Muscle layer of duodenum (tissue), 2 donors: ENCODE data around the gene ZNF800.
A peak's percentile ranks its signal among the peaks of the same experiment; 100 is the strongest.
"Not testable (repeated sequence)": the region's sequence is repeated elsewhere in the genome, so short reads cannot be mapped to it uniquely, and the experiment has no call there.

Experiments
- H3K27ac ChIP-seq: one replicate; pipeline ENCODE4 v1.7.0; 2013; ENCODE audit warnings: mild to moderate bottlenecking, low read length
- H3K27me3 ChIP-seq: one replicate; pipeline ENCODE4 v1.7.0; 2013; ENCODE audit warnings: low read depth, mild to moderate bottlenecking, control low read depth, low read length
- H3K36me3 ChIP-seq, 2 donors: one replicate each; pipeline ENCODE4 v1.7.0; 2013; ENCODE audit warnings: low read length in 2 of 2, control low read depth in 1 of 2, mild to moderate bottlenecking in 1 of 2; ENCODE audit not compliant: insufficient read depth in 2 of 2, control insufficient read depth in 1 of 2
- H3K4me1 ChIP-seq, 2 donors: one replicate each; pipeline ENCODE4 v1.7.0; 2013; ENCODE audit warnings: low read length in 2 of 2, mild to moderate bottlenecking in 2 of 2, control low read depth in 1 of 2, moderate library complexity in 1 of 2; ENCODE audit not compliant: insufficient read depth in 2 of 2, control insufficient read depth in 1 of 2
- H3K4me3 ChIP-seq, 2 donors: one replicate each; pipeline ENCODE4 v1.7.0; 2013; ENCODE audit warnings: low read length in 2 of 2, low read depth in 1 of 2, mild to moderate bottlenecking in 1 of 2
- H3K9me3 ChIP-seq, 2 donors: one replicate each; pipeline ENCODE4 v1.7.0; 2013; ENCODE audit warnings: low read length in 2 of 2, control low read depth in 1 of 2, mild to moderate bottlenecking in 1 of 2; ENCODE audit not compliant: control insufficient read depth in 1 of 2
- donor health status: healthy.

Gene ZNF800, protein sequence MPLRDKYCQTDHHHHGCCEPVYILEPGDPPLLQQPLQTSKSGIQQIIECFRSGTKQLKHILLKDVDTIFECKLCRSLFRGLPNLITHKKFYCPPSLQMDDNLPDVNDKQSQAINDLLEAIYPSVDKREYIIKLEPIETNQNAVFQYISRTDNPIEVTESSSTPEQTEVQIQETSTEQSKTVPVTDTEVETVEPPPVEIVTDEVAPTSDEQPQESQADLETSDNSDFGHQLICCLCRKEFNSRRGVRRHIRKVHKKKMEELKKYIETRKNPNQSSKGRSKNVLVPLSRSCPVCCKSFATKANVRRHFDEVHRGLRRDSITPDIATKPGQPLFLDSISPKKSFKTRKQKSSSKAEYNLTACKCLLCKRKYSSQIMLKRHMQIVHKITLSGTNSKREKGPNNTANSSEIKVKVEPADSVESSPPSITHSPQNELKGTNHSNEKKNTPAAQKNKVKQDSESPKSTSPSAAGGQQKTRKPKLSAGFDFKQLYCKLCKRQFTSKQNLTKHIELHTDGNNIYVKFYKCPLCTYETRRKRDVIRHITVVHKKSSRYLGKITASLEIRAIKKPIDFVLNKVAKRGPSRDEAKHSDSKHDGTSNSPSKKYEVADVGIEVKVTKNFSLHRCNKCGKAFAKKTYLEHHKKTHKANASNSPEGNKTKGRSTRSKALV

DNA sequence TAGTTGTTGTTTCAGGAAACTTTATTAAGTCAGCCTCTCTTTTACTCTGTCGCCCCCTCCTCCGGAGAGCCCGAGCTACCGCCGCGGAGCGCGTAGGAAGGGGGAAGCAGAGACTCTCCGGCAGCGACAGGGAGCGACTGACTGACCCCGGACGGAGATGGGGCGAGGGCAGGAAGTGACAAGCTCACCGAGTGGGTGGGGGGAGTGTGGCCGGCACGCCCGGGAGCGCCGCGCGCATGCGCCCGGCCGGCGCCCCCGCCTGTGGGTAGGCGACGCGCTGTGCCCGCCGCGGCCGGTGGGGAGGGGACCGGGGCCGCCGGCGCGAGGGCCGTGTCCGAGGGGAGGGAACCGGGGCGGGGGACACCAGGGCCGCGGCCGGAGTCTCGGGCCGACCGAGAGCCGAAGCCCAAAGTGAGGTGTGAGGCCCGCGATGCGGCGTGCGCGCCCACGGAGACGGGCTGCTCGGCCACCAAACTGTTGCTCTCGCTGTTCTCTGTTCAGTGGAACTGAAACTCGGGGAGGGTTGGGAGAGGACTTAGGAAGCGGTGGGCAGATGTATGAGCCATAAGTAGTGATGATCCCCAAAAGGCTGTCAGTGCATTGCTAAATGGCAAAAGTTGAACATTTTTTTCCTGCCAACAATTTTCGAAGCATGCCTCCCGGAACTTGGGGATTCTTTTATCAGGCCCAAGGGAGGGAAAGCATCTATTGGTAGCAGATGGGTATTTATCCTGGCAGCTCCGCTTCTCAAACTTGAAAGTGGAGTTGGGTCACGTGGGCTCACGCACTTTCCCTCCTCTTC is at the start of gene ZNF800:
ZNF800 (minus strand) TSS at position 143 of the 802 bp plus-strand sequence. CDS start 1,151 bp downstream, outside the sequence.
- Histone ChIP-seq H3K27me3 (no peaks in the 10 kb centered on the region), H3K4me3 (peak within 1 kb of the TSS; percentile 94 to 96), H3K4me1 (peaks cover 14 to 16% of the 10 kb centered on the region in 2 donors), H3K36me3 (no peaks in the 10 kb centered on the region), H3K9me3 (no peaks in the 10 kb centered on the region), H3K27ac (peak within 1 kb of the TSS; percentile 96)

GRCh38 chr7:127440206-127440605 is 47.7 kb upstream of the ZNF800 start:
- Histone ChIP-seq H3K4me1 (no peaks in the 10 kb centered on the region), H3K4me3 (no peak overlapping the region), H3K27ac (no peak overlapping the region), H3K9me3 (no peaks in the 10 kb centered on the region), H3K27me3 (no peaks in the 10 kb centered on the region), H3K36me3 (no peaks in the 10 kb centered on the region)

DNA sequence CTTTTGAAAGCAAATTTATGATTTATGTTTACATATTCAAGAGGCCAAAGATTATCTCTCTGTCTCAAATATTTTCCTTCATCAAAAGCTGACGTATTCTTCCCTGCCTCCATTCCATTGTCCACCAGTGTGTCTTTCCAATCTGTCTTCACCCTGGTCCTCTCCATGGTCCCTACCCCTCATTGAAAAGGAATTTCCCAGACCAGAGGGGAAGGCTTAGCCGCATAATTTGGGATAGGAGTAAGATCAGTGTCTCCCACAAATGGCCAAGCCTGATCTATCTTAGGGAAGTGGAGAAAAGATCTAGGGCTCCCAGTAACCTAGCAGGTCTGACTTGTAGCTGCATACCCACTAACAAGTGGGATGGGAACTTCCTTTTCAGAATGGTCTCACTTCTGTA is 46.3 kb upstream of the ZNF800 start:
- H3K4me3 ChIP-seq: no peak overlapping the region
- H3K4me1 ChIP-seq: no peaks in the 10 kb centered on the region
- no peaks in the 10 kb centered on the region for H3K36me3 ChIP-seq
- H3K27me3 ChIP-seq: no peaks in the 10 kb centered on the region
- H3K9me3 ChIP-seq: no peaks in the 10 kb centered on the region
- no peak overlapping the region for H3K27ac ChIP-seq

GRCh38 chr7:127437837-127438236 is 45.3 kb upstream of the ZNF800 start:
- no peak overlapping the region for H3K4me3 ChIP-seq
- no peak overlapping the region for H3K27ac ChIP-seq
- no peaks in the 10 kb centered on the region for H3K36me3 ChIP-seq
- no peaks in the 10 kb centered on the region for H3K4me1 ChIP-seq
- H3K27me3 ChIP-seq: no peaks in the 10 kb centered on the region
- no peaks in the 10 kb centered on the region for H3K9me3 ChIP-seq

DNA sequence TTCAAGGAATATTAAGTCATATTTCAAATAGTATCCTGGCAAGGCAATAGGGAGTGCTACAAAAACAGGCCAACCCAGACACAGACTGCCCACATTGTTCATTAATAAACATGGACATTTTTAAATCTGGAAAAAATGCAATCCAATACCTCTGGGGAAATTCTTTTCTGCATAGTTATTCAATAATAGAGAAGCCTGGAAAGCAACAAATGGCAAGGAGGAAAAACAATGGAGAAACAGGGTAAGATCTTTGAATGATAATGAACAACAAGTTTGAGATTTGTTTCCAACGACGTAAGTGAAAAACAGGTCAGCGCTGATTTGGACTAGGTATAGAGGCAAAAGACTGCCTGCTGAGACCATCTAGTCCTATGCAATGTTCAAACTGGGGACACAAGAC is 44.7 kb upstream of the ZNF800 start:
- no peaks in the 10 kb centered on the region for H3K4me1 ChIP-seq
- no peaks in the 10 kb centered on the region for H3K27me3 ChIP-seq
- no peak overlapping the region for H3K27ac ChIP-seq
- H3K36me3 ChIP-seq: no peaks in the 10 kb centered on the region
- H3K9me3 ChIP-seq: no peaks in the 10 kb centered on the region
- H3K4me3 ChIP-seq: no peak overlapping the region

- not testable (repeated sequence) for H3K27ac ChIP-seq, H3K36me3 ChIP-seq, H3K4me3 ChIP-seq, H3K4me1 ChIP-seq, H3K9me3 ChIP-seq, H3K27me3 ChIP-seq
These were observed 36.8 kb upstream of the ZNF800 start for GRCh38 chr7:127429281-127429680.

- Histone ChIP-seq H3K9me3 (no peaks in the 10 kb centered on the region), H3K27me3 (no peaks in the 10 kb centered on the region), H3K4me1 (no peaks in the 10 kb centered on the region), H3K27ac (no peak overlapping the region), H3K4me3 (no peak overlapping the region), H3K36me3 (no peaks in the 10 kb centered on the region)
These were observed 26.7 kb upstream of the ZNF800 start for GRCh38 chr7:127419196-127419595.

- H3K27me3 ChIP-seq: no peaks in the 10 kb centered on the region
- H3K36me3 ChIP-seq: no peaks in the 10 kb centered on the region
- H3K4me1 ChIP-seq: no peaks in the 10 kb centered on the region
- H3K4me3 ChIP-seq: no peak overlapping the region
- H3K9me3 ChIP-seq: no peaks in the 10 kb centered on the region
- H3K27ac ChIP-seq: no peak overlapping the region
These were observed 26.0 kb upstream of the ZNF800 start for GRCh38 chr7:127418459-127418858.

- no peaks in the 10 kb centered on the region for H3K4me1 ChIP-seq
- H3K4me3 ChIP-seq: no peak overlapping the region
- H3K36me3 ChIP-seq: no peaks in the 10 kb centered on the region
- H3K27ac ChIP-seq: no peak overlapping the region
- H3K9me3 ChIP-seq: no peaks in the 10 kb centered on the region
- no peaks in the 10 kb centered on the region for H3K27me3 ChIP-seq
These were observed 24.8 kb upstream of the ZNF800 start for GRCh38 chr7:127417346-127417745.

DNA sequence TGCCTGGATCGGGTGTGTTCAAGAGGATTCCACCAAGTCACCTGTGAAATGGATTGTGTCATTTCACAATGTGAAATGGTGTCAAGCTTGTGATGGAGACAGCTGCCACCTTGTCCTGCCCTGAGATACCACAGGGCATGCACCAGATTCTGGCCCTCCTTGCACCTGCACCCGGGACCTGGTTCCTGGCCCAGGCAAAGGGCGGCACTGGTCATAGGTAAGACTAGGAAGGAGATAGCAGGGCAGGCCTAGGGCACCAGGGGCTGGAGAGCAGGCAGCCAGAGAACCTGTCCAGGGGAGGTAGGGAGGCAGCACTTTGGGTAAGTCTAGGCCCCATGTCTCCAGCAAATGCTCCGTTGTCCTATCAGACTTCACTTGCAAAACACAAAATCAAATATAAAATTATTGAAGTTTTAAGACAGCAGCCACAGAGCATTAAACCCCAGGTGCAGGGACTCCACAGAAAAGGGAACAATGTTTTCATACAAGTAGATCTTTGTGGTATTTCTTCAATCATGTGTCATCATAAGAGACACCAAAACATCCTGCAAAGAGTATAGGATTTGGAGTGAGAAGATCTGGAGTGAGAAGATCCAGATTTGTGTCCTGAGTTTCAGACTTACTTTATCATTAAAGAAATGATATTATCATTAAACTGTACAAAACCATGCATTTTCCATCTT is 22.7 kb upstream of the ZNF800 start:
- Histone ChIP-seq H3K27me3 (no peaks in the 10 kb centered on the region), H3K36me3 (no peaks in the 10 kb centered on the region), H3K4me3 (no peak overlapping the region), H3K4me1 (no peaks in the 10 kb centered on the region), H3K27ac (no peak overlapping the region), H3K9me3 (no peaks in the 10 kb centered on the region)

- Histone ChIP-seq H3K27ac (no peak overlapping the region), H3K9me3 (no peaks in the 10 kb centered on the region), H3K4me1 (no peaks in the 10 kb centered on the region), H3K4me3 (no peak overlapping the region), H3K36me3 (no peaks in the 10 kb centered on the region), H3K27me3 (no peaks in the 10 kb centered on the region)
These were observed 21.5 kb upstream of the ZNF800 start for GRCh38 chr7:127413962-127414361.
